Non-pigmented ciliary epithelial cell (primary cell): ENCODE data around the gene AP1M1.
A peak's percentile ranks its signal among the peaks of the same experiment; 100 is the strongest.

Experiments used
- DNase-seq: peaks from one replicate; pipeline ENCODE4 v3.0.0-alpha.2; 2010; ENCODE audit warnings: low read depth

The AP1M1 gene

DNA sequence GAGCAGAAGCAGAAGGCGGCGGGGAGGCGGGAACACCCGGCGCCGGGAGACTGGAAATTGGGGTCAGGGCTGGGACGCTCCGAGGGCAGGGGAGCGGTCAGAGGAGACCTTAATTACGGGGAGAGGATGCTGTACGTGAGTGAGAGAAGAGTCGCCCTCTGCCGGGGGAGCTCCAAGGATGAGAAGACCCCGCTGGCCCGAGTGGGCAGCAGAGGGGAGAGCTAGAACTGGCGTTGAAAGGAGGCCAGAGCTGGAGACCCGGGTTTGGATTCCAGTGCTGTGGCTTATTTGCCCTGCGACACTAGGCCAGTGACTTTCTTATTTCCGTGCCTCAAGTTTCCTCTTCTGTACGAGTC, 12.0 kb upstream of the AP1M1 start:
- DNase-seq: no peak

DNA sequence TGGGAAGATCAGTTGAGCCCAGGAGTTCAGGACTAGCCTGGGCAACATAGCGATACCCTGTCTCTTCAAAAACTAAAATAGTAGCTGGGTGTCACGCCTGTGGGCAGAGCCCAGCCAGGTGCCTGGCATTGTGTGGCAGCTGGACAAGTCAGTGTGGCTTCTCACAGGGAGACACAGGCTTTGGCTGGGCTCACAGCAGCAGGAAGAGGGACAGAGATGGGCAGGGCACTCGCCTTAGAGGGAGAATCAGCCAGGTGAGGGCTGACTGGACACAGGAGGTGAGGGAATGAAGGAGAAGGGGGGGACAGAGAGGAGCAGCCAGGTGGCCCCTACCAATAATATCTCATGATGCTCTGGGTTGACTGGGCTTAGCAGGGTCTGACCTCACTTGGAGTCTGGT, 9.2 kb upstream of the AP1M1 start:
- no peak for DNase-seq

DNA sequence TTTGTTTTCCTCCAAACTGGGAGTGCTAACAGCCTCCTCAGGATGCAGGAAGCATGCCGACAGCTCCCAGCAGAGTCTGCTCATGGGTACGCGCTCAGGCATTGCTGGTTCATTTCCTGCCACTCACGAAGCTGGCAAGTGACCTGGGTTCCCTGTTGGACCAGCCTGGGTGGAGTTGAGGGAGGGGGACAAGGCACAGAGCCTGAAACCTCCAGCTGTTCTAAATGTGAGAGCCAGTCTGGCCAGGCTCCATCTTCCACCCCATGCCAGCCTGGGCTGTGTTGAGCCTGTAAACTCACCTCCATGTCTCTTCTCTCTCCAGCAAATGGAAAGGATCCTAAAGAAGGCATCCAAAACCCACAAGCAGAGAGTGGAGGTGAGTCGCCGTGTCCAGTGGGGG, 7.5 kb upstream of the AP1M1 start:
- DNase-seq: no peak

DNA sequence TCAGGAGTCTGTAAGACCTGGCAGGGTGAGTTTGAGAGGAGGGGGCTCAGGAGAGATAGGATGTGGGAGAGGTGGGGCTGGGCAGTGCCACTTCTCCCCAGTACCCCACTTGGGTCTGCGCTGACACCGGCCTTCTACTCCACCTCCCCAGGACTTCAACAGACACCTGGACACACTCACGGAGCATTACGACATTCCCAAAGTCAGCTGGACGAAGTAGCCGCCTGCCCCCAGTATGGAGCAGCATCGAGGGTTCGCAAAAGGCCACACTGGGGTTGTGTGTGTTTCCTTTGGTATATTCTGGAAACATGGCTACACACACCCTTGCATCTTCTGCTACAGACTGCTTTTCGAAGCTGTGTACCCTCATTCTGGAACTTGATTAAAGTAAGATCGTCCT, 7.0 kb upstream of the AP1M1 start:
- no peak for DNase-seq

DNA sequence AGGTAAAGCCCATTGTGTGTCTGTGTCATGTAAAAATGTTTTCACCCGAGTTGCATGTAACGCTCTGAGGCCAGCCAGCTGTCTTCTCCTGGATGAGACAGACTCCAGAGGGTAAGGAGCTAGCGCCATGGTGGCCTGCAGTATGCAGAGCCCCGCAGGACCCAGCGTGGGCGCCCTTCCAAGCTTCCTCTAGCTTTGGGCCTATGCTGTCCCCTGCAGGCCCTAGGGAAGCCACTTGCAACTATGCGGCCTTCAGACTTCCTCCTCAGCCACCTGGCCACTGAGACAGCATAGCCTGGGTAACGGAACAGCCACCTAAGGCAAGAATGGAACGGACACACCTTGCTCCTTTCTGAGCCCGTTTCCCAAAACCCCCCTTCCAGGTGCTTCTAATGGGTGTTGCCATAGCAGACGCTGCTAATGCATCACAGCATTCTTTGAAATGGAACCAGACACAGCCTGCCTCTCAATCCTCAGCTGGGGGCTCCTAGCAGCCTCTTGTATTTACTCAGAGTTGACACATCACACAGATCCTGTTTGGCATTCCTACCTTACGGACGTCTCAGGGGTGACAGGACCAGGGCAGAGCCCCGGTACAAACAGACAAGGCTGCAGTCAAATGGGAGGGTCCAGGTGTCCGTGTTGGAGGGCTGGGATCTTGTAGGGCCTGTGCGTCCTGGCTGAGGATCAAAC, 6.3 kb upstream of the AP1M1 start:
- DNase-seq: no peak

DNA sequence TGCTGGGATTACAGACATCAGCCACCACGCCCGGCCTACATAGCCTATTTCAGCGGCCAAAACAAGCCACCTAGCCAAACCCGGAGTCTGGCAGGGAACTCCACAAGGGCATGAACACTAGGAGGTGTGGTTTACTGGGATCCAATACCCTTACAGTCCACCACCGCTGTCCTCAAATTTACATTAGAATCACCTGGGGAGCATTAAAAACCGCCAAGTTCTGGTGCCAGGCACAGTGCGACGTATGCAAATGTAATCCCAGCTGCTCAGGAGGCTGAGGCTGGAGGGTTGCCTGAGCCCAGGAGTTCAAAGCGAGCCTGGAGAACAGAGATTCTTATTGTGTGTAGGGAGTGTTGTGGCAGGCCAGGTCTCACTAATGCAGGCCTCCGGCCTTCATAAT, 4.2 kb upstream of the AP1M1 start:
- no peak for DNase-seq

DNA sequence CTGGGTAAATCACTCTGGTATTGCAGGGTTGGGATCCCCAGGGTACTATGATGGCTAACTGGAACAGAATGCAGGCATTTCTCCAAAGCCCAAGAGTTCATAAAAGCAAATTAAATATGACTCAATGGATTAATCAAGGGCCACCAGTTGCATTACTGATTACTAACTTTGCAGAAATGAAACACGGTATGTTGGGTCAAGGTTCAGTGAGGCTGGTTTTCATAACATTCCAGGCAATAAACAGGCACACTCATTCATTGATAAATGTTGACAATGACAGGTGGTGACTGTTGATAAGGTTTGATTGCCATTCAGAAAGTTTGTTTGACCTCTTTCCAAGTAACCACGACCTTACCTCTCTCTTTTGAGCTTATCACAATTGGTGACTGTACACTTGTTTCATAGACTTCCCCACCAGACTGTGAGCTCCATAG, 506 bp upstream of the AP1M1 start:
- DNase-seq: peak; percentile 55

DNA sequence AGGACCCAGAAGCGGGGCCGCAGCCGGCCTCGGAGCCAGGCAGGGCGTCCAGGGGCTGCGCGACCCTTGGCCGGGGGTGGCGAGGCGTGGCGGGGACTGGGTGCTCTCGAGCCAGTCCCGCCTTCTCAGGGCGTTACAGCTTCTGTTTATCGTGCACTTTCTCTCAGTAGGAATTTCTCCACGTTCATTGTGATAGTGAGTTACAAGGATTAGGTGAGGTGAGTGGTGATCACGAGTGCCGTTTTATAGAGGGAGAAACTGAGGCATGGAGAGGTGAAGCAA, 600 bp downstream of the AP1M1 start:
- no peak for DNase-seq

DNA sequence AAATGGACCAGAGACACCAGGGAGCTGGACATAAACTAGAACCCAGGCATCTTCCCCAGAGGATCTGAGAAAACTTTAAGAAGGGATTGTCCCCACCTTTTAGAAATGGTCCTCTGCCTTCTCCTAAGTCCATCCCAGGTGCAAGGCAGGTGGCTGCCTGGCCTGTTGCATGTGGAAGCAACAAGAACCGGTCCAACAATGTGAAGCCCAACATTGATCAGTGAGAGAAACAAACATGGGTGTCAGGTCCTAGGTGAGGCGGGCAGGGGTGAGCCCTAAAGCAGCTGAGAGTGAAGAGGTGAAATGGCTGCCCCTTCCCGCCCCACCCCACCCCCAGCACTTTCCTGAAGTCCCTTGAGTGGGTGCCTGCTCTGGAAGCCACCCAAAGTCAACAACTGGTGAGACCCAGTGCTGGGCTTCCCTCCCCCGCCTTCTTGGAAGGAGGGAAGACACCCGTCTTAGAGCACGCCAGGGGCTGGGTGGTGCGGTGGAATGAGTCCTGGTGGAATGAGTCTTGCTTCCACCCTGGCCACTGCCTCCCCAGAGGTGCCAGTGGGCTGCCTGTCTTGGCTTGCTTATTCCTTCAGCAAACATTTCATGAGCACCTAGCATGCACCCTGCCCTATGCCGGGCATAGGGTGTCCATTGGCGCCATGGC, 1.7 kb downstream of the AP1M1 start:
- DNase-seq: no peak

DNA sequence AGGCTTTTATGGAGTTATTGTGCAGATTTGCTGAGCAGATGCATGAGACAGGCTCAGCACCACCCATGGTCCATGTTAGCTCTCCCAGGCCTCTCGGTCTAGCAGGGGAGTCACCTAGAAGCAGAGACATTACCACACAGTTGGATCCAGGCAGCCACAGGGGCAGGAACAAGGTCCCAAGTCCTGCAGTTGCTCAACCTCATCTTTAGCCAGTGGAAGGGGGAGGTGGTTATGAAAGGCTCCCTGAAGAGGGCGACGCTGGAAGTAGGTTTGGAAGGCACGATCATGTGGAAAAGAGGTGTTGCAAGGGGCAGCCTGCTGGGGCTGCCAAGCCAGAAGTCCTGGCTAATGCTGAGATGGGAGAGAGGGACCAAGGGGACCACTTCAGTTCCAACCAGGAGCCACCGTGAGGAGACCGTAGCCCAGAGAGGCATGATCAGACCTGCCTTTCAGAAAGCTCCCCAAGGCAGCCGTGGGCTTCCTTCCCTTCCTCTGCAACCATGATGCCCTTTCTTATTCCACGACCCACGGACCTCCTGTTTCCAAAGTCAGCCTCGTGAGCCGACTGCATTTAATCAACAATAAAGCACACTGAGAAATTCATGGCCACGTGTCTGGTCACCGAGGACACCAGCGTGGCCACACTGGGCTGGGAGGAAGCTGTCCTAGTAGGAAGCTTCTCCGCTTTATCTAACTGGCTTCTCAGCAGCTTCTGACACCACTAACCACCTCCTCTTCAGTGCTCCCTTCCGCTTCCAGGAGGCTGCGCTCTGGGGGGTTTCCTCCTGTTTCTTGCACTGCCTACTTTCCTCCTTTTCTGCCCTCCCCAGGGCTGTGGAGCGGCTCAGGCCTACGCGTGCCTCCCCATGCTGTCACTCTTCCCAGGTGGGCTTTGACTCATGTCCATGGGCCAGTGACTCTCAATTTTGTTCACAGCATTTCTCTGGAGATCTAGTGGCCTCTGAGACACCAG, 2.6 kb downstream of the AP1M1 start:
- DNase-seq: no peak

DNA sequence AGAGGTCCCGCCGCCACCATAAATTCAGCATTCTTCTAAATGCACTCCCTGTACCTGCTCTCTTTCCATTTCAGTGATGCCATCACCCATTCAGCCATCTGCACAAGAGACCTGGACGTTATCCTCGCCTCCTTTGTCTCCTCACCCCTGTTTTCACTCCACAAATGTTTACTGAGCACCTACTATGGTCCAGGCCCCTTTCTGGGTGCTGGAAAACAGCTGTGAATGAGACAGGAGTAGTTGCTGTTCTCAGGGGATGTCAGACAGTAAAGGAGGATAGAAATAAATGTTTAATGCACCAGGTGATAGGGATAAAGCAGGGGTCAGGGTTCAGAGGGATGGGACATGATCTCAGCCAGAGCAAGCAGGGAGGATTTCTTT, 3.3 kb downstream of the AP1M1 start:
- no peak for DNase-seq

DNA sequence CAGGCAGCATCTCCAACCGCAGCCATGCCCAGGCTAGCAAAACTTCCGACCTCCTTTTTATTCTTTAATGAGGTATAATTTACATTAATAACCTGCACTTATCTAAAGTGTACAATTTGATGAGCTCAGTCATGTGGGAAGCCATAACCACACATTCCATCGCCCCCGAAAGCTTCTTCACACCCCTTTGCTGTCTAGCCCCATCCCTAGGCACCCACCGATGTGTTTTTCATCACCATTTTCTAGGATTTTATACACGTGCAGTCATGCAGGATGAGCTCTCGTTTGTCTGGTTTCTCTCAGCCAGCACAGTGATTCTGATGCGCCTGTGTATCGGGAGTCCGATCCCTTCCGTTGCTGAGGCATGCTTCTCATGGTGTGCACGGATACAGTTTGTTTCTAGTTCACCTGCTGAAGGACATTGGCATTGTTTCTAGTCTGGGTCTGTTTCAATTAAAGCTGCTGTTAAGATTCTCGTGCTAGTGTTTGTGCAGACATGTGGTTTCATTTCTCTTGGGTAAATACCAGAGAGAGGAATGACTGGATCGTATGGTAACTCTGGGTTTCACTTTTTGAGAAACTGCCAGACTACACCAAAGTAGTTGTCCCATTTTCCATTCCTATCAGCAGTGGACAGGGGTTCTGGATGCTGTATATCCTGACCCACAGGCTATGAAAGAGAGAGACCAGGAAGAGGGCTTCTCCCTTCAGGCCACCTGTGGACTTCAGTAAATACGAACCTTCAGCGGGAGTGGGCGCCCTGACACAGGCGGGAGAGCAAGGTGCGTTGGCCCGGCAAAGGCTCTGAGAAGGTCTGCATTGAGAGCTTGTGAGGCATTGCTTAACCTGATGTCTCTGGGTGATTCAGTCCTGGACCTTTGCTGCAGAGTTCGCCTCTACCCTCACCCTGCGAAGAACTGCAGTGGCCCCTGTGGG, 4.9 kb downstream of the AP1M1 start:
- DNase-seq: no peak

DNA sequence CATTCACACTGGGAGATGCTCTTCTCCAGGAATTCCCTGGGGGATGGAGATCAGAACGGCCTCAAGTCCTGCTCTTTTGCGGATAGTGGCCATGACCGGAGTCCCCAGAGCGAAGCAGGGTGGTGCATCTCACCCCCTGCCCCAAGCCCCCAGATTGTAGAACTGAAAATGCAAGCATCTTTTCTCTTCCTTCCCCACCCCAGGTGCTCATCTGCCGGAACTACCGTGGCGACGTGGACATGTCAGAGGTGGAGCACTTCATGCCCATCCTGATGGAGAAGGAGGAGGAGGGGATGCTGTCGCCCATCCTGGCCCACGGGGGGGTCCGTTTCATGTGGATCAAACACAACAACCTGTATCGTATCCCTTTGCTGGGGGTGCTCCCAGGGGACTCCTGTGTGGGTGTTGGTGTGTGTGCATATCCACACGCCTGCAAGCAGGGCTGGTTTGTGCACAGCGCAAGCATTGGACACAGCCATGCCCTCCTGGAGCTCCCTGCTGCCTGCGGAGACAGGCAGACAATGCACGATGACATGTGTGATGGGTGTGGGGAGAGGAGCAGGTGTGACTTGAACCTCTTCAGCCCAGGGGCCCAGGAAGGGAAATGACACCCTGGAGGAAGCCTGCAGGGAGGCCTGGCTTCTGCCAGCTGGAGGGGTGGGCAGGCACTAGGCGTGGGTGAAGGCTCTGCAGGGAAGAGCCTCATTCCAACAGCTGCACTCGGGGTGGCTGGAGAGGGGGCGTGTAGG, 5.7 kb downstream of the AP1M1 start:
- no peak for DNase-seq

DNA sequence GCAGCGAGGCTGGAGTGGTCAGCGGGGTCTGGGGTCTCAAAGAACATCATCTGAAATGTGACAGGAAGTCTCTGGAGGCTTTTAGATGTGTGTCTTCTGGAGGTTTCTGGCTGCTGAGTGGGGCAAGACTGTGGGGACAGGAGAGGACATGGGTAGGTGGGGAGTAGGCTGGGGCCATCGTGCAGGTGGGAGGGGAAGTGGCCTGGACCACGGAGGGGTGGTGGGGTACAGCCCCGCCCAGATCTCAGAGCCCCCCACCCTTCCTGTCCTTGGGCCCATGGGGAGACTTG, 6.2 kb downstream of the AP1M1 start:
- no peak for DNase-seq

DNA sequence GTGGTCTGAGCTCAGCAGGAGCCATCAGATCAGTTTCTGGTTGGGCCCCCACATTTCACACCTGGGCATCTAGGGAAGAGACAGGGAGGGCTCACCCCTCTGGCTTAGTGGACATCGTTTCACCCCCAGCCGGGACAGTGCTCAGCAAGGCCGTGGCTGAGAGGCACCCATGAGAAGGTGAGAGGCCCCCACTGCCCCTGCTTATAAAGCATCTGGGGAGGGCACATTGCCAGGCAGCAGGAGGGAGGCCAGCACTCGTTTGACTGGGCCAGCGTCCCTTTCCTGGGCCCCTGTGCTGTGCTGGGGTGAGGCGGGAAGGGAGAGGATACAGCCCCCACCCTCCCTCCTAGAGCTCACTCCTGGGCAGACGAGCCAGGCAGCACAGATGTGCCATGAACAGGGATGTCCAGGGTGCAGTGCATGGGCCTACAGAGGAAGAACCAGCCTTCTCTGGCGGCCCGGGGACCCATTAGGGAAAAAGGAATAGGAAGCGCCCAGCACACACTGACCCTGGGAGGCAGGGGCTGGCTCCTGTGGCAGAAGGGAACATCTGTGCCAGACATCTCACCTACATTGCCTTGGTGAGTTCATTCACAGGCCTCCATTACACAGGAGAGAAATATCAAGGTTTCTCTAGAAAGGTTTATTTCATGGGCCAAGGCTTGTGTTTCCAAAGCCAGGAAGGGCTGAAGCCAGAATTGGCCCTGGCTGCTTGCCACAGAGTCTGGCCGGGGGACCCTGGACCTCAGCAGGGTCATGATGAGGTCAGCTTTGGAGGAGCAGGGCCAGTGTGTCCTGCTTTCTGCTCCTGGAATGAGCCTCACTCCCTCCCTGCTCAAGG, 7.7 kb downstream of the AP1M1 start:
- DNase-seq: no peak

DNA sequence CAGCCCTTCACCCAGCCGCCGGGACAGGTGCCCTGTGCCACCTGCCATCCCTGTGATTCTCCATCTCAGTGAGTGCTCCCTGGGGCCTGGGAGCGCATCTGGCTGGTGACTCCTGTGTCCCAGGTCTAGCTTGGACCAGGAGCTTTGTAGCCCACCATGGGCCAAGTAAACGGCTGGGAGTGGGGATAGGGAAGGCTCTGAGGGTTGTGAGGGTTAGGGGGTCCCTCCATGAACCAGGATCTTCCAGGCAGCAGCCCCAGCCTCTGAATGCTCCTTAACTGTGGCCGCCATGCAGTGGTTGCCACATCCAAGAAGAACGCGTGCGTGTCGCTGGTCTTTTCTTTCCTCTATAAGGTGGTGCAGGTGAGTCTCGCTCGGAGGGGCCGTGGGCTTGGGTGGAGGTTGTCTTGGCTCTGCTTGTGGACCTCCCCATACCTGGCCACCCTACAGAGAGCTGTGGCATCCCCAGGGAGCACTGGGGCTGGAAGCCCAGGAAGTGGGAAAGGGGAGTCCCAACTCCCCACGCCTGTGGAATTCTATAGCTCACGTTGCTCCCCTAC, 8.4 kb downstream of the AP1M1 start:
- DNase-seq: no peak

DNA sequence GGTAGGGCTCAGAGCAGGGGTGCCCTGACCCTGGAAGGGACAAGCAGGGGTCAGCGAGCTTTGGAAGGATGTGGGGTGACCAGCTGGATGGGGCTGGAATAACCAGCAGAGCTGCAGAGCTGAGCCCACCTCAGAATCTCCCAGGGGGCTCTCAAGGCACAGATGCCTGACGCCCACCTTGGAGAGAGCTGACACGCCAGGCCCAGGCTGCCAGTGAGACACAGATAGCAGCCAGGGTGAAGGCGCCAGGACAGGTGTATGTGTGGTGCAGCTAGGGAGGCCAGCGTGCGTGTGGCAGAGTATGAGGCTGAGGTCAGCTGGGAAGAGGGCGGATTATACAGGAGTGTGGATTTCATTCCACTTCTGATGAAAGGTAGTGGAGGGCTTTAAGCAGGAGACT, 8.9 kb downstream of the AP1M1 start:
- no peak for DNase-seq

DNA sequence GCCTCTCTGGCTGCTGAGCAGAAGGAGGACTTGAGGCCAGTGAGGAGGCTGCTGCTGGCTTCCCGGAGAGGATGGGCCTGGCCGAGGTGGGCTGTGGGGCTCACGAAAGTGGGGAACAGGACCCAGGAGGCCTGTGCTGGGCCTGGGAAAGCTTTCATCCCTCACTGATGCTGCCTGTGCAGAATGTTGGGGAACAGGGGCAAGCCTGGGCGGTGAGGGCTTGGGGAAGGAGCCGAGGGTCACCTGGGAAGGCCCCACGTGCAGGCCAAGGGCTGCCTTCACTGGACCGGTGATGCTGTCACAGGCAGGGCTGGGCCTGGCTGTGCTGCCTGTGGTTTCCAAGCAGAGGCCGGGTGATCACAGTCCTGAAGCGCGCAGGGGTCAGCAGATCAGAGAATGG, 9.4 kb downstream of the AP1M1 start:
- no peak for DNase-seq

DNA sequence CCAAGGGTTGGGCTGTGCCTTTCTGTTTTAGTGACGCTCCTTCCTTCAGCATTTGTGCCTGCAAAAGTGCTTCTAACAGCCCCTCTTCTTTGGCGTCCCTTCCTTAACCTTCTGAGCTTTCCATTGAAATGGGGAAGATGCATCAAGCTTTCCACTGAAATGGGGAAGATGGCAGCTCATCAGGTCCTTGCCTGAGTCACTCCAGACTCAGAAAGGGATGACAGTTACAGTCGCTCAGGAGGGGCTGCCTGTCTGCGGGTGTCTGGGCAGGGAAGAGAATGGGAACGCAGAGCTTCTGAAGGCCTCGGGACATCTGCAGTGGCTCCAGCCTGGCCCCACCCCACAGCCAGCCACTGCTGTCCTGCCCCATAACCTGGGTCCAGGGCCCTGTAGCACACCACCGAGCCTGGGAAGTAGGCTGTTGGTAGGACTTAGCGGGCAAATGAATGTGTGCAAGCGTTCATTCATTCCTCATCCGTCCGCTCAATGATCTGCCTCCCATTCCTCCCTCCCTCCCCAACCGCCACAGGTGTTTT, 9.8 kb downstream of the AP1M1 start:
- no peak for DNase-seq
